ENCODE data around the gene DNAH17. TPM values are rescaled to one million over a fixed set of nuclear protein-coding genes. Genes with fewer than 3 reads are reported as not detected.

Gene DNAH17
- total and polyA plus RNA-seq, 2 experiments from 2014 or later = 0.64 TPM; not detected in 1

DNA sequence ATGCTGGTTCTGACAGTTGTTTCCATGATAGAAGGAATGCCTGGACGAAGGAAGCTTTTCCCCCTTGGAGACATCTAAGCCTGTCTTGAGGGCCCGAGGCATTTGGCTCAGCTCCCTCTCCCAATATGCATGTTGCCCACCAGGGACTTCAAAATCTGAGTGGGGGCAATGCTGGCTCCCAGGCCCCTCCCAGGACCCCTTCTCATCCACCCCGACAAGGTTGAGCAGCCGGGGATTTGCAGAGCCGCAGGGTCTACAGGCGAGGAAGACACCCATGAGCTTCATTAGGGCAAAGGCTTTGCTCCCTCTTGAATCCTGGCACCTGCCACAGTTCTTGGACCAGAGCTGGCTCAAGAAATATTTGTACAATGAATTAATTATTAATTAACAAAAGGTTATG lies 25.1 kb upstream of the DNAH17 start:
- Histone ChIP-seq H3K79me2 (ENCODE audit: insufficient read depth) (no peaks in the 10 kb centered on the region), H3K27me3 (replicated peaks; ENCODE audit: insufficient read depth) (no peaks in the 10 kb centered on the region), H3K27ac (no peak overlapping the region), H3F3A (ENCODE audit: insufficient read depth) (no peaks in the 10 kb centered on the region), H3K36me3 (ENCODE audit: low read depth) (no peaks in the 10 kb centered on the region), H4K20me1 (ENCODE audit: insufficient read depth) (no peaks in the 10 kb centered on the region), H3K4me2 (ENCODE audit: unreplicated experiment) (no peak overlapping the region), H3K9me3 (ENCODE audit: low read depth) (no peaks in the 10 kb centered on the region), H3K9me2 (ENCODE audit: insufficient read depth) (no peaks in the 10 kb centered on the region), H2AFZ (no peak overlapping the region), H3K9ac (no peak overlapping the region), H3K4me3 (no peak overlapping the region), H3K4me1 (ENCODE audit: insufficient read depth) (peaks cover 15% of the 10 kb centered on the region)
- in situ Hi-C loops (cut with MboI) = no loop called here
- TF ChIP-seq EZH2phosphoT487 (IDR thresholded peaks at IDR 0.05; ENCODE audit: insufficient read depth, low read depth) (no peak), EZH2 (IDR thresholded peaks at IDR 0.05; ENCODE audit: insufficient read depth, poor library complexity, severe bottlenecking) (no peak)
- WGBS, 2 experiments (ENCODE audit: low coverage in 1 of 2, low lambda C conversion rate in 2 of 2, missing lambda C conversion rate in 2 of 2) = 76 to 80% methylated on average over 6 of the region's 6 CpGs
- no peak for DNase-seq

DNA sequence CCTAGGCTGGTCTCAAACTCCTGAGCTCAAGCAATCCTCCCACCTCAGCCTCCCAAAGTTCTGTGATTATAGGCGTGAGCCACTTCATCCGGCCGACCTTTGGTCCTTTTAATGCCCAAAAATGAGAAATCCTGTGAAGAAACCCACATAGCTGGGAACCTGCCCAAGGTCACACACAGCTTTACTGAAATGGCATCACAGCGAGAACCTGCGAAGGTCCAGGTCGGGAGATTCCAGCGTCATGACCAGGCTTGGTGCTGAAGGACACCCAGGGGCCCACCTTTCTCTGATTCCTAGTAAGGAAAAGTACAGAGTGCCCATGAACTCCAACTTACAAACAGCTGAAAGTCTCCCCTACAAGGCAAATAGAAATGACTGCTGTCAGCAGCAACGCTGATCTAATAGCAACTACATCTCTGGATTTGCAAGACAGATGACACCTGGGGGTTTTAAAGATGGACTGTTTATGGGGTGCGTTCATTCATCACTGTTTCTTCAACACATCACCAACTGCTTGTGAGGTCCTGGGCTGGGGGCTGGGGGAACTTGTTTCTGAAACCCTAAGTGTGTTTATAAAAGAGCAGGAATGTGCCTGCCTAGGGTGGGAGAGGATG lies 24.5 kb upstream of the DNAH17 start:
- no peaks in the 10 kb centered on the region for H4K20me1 ChIP-seq (ENCODE audit: insufficient read depth)
- no peak overlapping the region for H3K4me3 ChIP-seq
- H3F3A ChIP-seq (ENCODE audit: insufficient read depth) = no peaks in the 10 kb centered on the region
- H3K9ac ChIP-seq = no peak overlapping the region
- H3K27ac ChIP-seq = no peak overlapping the region
- no peaks in the 10 kb centered on the region for H3K36me3 ChIP-seq (ENCODE audit: low read depth)
- no peaks in the 10 kb centered on the region for H3K79me2 ChIP-seq (ENCODE audit: insufficient read depth)
- peaks cover 15% of the 10 kb centered on the region for H3K4me1 ChIP-seq (ENCODE audit: insufficient read depth)
- no peaks in the 10 kb centered on the region for H3K9me2 ChIP-seq (ENCODE audit: insufficient read depth)
- in situ Hi-C loops (cut with MboI) = no loop called here
- H2AFZ ChIP-seq = no peak overlapping the region
- H3K4me2 ChIP-seq (ENCODE audit: unreplicated experiment) = no peak overlapping the region
- no peaks in the 10 kb centered on the region for H3K27me3 ChIP-seq (replicated peaks; ENCODE audit: insufficient read depth)
- H3K9me3 ChIP-seq (ENCODE audit: low read depth) = no peaks in the 10 kb centered on the region
- 96% methylated on average over 9 of the region's 9 CpGs for WGBS, 2 experiments (ENCODE audit: low coverage in 1 of 2, low lambda C conversion rate in 2 of 2, missing lambda C conversion rate in 2 of 2)
- no peak for TF ChIP-seq EZH2 (IDR thresholded peaks at IDR 0.05; ENCODE audit: insufficient read depth, poor library complexity, severe bottlenecking)
- no peak for TF ChIP-seq EZH2phosphoT487 (IDR thresholded peaks at IDR 0.05; ENCODE audit: insufficient read depth, low read depth)
- no peak for DNase-seq

DNA sequence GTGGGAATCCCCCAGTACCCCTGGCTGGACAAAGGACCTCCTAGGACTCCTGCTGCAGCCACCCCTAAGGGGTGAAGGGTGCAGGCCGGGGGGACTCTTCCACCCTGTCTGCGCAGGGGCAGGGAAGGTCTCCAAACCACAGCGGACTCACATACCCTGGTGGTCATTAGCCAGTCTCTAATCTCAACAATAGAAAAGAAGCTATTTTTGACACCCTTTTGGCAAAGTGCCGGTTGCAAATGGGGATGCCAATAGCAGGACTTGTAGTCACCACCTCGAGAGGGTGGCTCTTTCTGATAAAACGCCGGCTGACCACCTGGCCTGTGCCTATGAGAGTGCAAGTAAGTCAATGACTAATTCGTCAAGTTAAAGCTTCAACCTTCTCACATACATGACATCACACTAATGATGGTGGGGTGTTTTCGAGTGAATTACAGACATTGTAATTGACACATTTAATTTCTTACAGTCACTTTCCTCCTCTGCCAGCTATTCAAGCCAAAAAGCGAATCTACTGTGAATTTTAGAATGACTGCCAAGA lies 23.1 kb upstream of the DNAH17 start:
- H3K4me1 ChIP-seq (ENCODE audit: insufficient read depth) = peaks cover 15% of the 10 kb centered on the region
- peak; percentile 48 for DNase-seq
- in situ Hi-C loops (cut with MboI) = no loop called here

DNA sequence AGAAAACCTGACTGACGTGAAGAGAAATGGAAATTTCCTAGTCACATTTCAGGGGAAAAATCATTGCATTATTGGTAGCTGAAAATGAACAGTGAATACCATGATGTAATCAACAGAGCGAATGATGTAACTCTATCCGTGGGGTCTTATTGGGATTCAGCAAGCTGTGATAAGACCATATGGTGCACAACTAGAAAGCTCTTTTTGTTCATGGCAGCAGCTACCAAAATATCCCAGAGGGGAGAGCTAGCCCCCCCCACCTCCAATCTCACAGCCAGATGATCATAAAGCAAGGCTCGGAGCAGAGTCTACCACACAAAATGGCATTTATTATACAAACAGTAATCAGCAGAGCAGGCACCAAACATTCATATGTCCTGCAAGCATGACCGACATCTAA lies 22.2 kb upstream of the DNAH17 start:
- Histone ChIP-seq H3K9me3 (ENCODE audit: low read depth) (no peaks in the 10 kb centered on the region), H3K4me3 (no peak overlapping the region), H3K27ac (no peak overlapping the region), H3K4me2 (ENCODE audit: unreplicated experiment) (no peak overlapping the region), H3K27me3 (replicated peaks; ENCODE audit: insufficient read depth) (no peaks in the 10 kb centered on the region), H4K20me1 (ENCODE audit: insufficient read depth) (no peaks in the 10 kb centered on the region), H3F3A (ENCODE audit: insufficient read depth) (no peaks in the 10 kb centered on the region), H3K9ac (no peak overlapping the region), H3K4me1 (ENCODE audit: insufficient read depth) (peaks cover 15% of the 10 kb centered on the region), H2AFZ (no peak overlapping the region), H3K9me2 (ENCODE audit: insufficient read depth) (no peaks in the 10 kb centered on the region), H3K36me3 (ENCODE audit: low read depth) (no peaks in the 10 kb centered on the region), H3K79me2 (ENCODE audit: insufficient read depth) (no peaks in the 10 kb centered on the region)
- no peak for DNase-seq
- WGBS, 2 experiments (ENCODE audit: low coverage in 1 of 2, low lambda C conversion rate in 2 of 2, missing lambda C conversion rate in 2 of 2) = 90 to 96% methylated on average over 5 of the region's 5 CpGs
- in situ Hi-C loops (cut with MboI) = no loop called here
- TF ChIP-seq EZH2phosphoT487 (IDR thresholded peaks at IDR 0.05; ENCODE audit: insufficient read depth, low read depth) = no peak

More for the DNA sequence above, 23.1 kb upstream of the DNAH17 start:
- no peak for TF ChIP-seq EZH2phosphoT487 (IDR thresholded peaks at IDR 0.05; ENCODE audit: insufficient read depth, low read depth)
- TF ChIP-seq EZH2 (IDR thresholded peaks at IDR 0.05; ENCODE audit: insufficient read depth, poor library complexity, severe bottlenecking) = no peak
- no peaks in the 10 kb centered on the region for H4K20me1 ChIP-seq (ENCODE audit: insufficient read depth)
- no peaks in the 10 kb centered on the region for H3F3A ChIP-seq (ENCODE audit: insufficient read depth)
- no peaks in the 10 kb centered on the region for H3K9me2 ChIP-seq (ENCODE audit: insufficient read depth)
- no peaks in the 10 kb centered on the region for H3K9me3 ChIP-seq (ENCODE audit: low read depth)
- no peaks in the 10 kb centered on the region for H3K79me2 ChIP-seq (ENCODE audit: insufficient read depth)
- no peak overlapping the region for H2AFZ ChIP-seq
- no peak overlapping the region for H3K4me3 ChIP-seq
- no peak overlapping the region for H3K9ac ChIP-seq
- no peak overlapping the region for H3K27ac ChIP-seq
- H3K36me3 ChIP-seq (ENCODE audit: low read depth) = no peaks in the 10 kb centered on the region
- H3K27me3 ChIP-seq (replicated peaks; ENCODE audit: insufficient read depth) = no peaks in the 10 kb centered on the region
- WGBS, 2 experiments (ENCODE audit: low coverage in 1 of 2, low lambda C conversion rate in 2 of 2, missing lambda C conversion rate in 2 of 2) = 38 to 39% methylated on average over 10 of the region's 10 CpGs
- no peak overlapping the region for H3K4me2 ChIP-seq (ENCODE audit: unreplicated experiment)
